Left lobe of liver (tissue), 2 donors: ENCODE data around the gene DNAL4. TPM values are rescaled to one million over a fixed set of nuclear protein-coding genes. Genes with fewer than 3 reads are reported as not detected.

ENCODE experiments used
- ATAC-seq: fragments of 200-7000 bp; cut with Tn5 transposase; one replicate; pipeline ENCODE4 v1.9.1; 2020; ENCODE audit warnings: mild to moderate bottlenecking, moderate library complexity
- DNase-seq: peaks from one replicate; pipeline ENCODE4 v3.0.0-alpha.2; 2020; ENCODE audit warnings: low spot score
- total RNA-seq: library from RNA; stranded (reverse); gene quantifications from one replicate; pipeline ENCODE4 v1.2.1, GENCODE V29; 2021
- donor health status: DM: no; HTN: no; CAD: no; lungs with moderate emphysema.
- donor health status: DM: no; HTN: yes; CAD: no.

DNAL4 gene
- 3.3 TPM for total RNA-seq

- DNase-seq (peak; percentile 93), ATAC-seq (peak; percentile 99)
These were observed at the start of gene DNAL4 for GRCh38 chr22:38793721-38794466. DNAL4 (minus strand) TSS chr22:38794143; CDS start chr22:38782731, 11,412 bp downstream.

GRCh38 chr22:38843201-38843656 is 49.3 kb upstream of the DNAL4 start:
- ATAC-seq, result peak; percentile 43
- DNase-seq, result no peak

- no peak for ATAC-seq
- no peak for DNase-seq
These were observed 48.7 kb upstream of the DNAL4 start for GRCh38 chr22:38842512-38843200.

- no peak for ATAC-seq
These were observed 47.7 kb upstream of the DNAL4 start for GRCh38 chr22:38841635-38842034.

GRCh38 chr22:38841211-38841610 is 47.3 kb upstream of the DNAL4 start:
- no peak for DNase-seq
- no peak for ATAC-seq

More at GRCh38 chr22:38841635-38842034, 47.7 kb upstream of the DNAL4 start:
- DNase-seq, result no peak

GRCh38 chr22:38840129-38840528 is 46.2 kb upstream of the DNAL4 start:
- no peak for DNase-seq

GRCh38 chr22:38839686-38840085 is 45.7 kb upstream of the DNAL4 start:
- DNase-seq (no peak), ATAC-seq (no peak)

More at GRCh38 chr22:38840129-38840528, 46.2 kb upstream of the DNAL4 start:
- no peak for ATAC-seq

- DNase-seq (no peak), ATAC-seq (no peak)
These were observed 43.5 kb upstream of the DNAL4 start for GRCh38 chr22:38837414-38837928.

- ATAC-seq, result no peak
These were observed 42.0 kb upstream of the DNAL4 start for GRCh38 chr22:38835888-38836301.

GRCh38 chr22:38834991-38835390 is 41.0 kb upstream of the DNAL4 start:
- DNase-seq, result no peak

More at GRCh38 chr22:38835888-38836301, 42.0 kb upstream of the DNAL4 start:
- DNase-seq, result no peak

GRCh38 chr22:38834215-38834953 is 40.4 kb upstream of the DNAL4 start:
- ATAC-seq (no peak), DNase-seq (no peak)

More at GRCh38 chr22:38834991-38835390, 41.0 kb upstream of the DNAL4 start:
- ATAC-seq, result no peak

- no peak for DNase-seq
- no peak for ATAC-seq
These were observed 39.1 kb upstream of the DNAL4 start for GRCh38 chr22:38833061-38833460.

- no peak for DNase-seq
- no peak for ATAC-seq
These were observed 38.3 kb upstream of the DNAL4 start for GRCh38 chr22:38832005-38832978.

- ATAC-seq (no peak), DNase-seq (no peak)
These were observed 37.4 kb upstream of the DNAL4 start for GRCh38 chr22:38831166-38831945.

- ATAC-seq (no peak), DNase-seq (no peak)
These were observed 36.8 kb upstream of the DNAL4 start for GRCh38 chr22:38830845-38831108.

- ATAC-seq (no peak), DNase-seq (no peak)
These were observed 36.3 kb upstream of the DNAL4 start for GRCh38 chr22:38830026-38830844.

- no peak for ATAC-seq
- no peak for DNase-seq
These were observed 35.5 kb upstream of the DNAL4 start for GRCh38 chr22:38829485-38829884.

- ATAC-seq (no peak), DNase-seq (no peak)
These were observed 34.8 kb upstream of the DNAL4 start for GRCh38 chr22:38828616-38829205.
